HG02571 (cell line): Measurements from ENCODE around the gene USP8.
"Not testable (repeated sequence)": the region's sequence is repeated elsewhere in the genome, so short reads cannot be mapped to it uniquely, and the experiment has no call there.

Experiments used
- ATAC-seq: cut with Tn5 transposase; IDR thresholded peaks from one replicate; pipeline ENCODE4 v1.9.1; 2021; ENCODE audit warnings: mild to moderate bottlenecking, moderate library complexity; ENCODE audit not compliant: unreplicated experiment

Gene USP8

GRCh38 chr15:50438251-50438650 is 14.0 kb downstream of the USP8 start:
- no peak for ATAC-seq

- no peak for ATAC-seq
Observed at GRCh38 chr15:50440932-50441331, 16.7 kb downstream of the USP8 start.

GRCh38 chr15:50452927-50453326 is 28.7 kb downstream of the USP8 start:
- no peak for ATAC-seq

GRCh38 chr15:50458348-50459112 is 34.3 kb downstream of the USP8 start:
- no peak for ATAC-seq

- no peak for ATAC-seq
Observed at GRCh38 chr15:50463423-50464358, 39.5 kb downstream of the USP8 start.

GRCh38 chr15:50471072-50471471 is 46.9 kb downstream of the USP8 start:
- no peak for ATAC-seq

GRCh38 chr15:50476143-50476542 is 51.9 kb downstream of the USP8 start:
- ATAC-seq = no peak

- peak; percentile 59 for ATAC-seq
Observed at GRCh38 chr15:50484781-50485180, 60.6 kb downstream of the USP8 start.

- ATAC-seq = no peak
Observed at GRCh38 chr15:50485389-50485788, 61.2 kb downstream of the USP8 start.

GRCh38 chr15:50487287-50487686 is 63.1 kb downstream of the USP8 start:
- no peak for ATAC-seq

- no peak for ATAC-seq
Observed at GRCh38 chr15:50493625-50494024, 69.4 kb downstream of the USP8 start.

- ATAC-seq = not testable (repeated sequence)
Observed at GRCh38 chr15:50494547-50494946, 70.3 kb downstream of the USP8 start.

GRCh38 chr15:50496692-50497091 is 72.5 kb downstream of the USP8 start:
- ATAC-seq = no peak

GRCh38 chr15:50500352-50500751 is 76.1 kb downstream of the USP8 start:
- ATAC-seq = no peak

- ATAC-seq = no peak
Observed at GRCh38 chr15:50501815-50502214, 77.6 kb downstream of the USP8 start.

GRCh38 chr15:50503144-50503543 is 78.9 kb downstream of the USP8 start:
- ATAC-seq = no peak

- ATAC-seq = not testable (repeated sequence)
Observed at GRCh38 chr15:50505656-50506055, 81.5 kb downstream of the USP8 start.

GRCh38 chr15:50506121-50506520 is 81.9 kb downstream of the USP8 start:
- ATAC-seq = no peak

- ATAC-seq = no peak
Observed at GRCh38 chr15:50513001-50513400, 88.8 kb downstream of the USP8 start.

GRCh38 chr15:50519740-50520425 is 95.7 kb downstream of the USP8 start:
- no peak for ATAC-seq

GRCh38 chr15:50523851-50524251 is 99.6 kb downstream of the USP8 start:
- ATAC-seq = no peak
